ENCODE measurements around the gene CUL9.

Gene CUL9

DNA sequence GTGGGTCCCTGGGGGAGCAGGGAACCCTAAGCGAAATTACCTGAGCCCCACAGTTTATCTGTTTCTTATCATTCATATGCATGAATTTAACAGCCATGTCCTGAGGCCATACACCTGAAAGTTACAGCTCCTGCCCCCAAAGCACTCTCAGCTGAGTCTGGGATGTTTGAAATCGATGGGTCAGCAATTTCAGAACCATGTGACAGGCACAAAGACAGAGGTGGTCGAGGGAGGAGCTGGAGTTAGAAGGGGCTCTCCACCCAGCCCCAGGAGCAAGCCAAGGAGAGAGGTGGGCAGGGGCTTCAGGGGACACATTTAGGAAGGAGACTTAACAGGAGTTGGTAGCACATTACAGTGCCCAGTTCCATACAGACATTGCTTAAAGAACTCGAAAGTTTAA is 76.2 kb downstream of the CUL9 start:
- DNase-seq = no peak

DNA sequence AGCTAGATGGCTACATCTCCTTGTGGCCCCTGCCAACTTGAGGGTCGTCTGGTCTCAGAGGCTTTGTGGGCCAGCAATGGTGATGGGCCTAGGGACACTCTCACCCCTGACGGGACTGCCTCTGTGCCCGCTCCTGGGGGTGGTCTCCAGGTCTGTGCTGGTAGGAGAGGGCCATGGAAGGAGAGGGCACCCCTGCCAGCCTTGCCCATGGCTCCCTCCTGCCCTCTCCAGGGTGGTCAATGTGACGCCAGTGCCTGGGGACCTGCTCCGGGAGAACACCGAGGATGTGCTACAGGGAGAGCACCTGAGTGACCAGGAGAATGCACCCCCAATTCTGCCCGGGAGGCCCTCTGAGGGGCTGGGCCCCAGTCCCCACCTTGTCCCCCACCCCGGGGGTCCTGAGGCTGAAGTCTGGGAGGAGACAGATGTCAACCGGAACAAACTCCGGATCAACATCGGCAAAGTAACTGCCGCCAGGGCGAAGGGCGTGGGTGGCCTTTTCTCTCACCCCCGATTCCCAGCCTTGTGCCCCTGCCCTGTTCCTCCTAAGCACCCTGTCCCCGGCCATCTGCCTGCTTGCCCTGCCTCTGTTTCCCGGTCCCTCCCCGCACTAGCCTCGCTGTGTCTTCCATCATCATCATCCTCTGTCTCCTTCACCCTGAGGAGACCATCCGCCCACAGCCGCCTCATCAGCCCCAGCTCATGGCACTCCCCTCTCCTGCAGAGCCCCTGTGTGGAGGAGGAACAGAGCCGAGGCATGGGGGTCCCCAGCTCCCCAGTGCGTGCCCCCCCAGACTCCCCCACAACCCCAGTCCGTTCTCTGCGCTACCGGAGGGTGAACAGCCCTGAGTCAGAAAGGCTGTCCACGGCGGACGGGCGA is 77.1 kb downstream of the CUL9 start:
- no peak for DNase-seq

DNA sequence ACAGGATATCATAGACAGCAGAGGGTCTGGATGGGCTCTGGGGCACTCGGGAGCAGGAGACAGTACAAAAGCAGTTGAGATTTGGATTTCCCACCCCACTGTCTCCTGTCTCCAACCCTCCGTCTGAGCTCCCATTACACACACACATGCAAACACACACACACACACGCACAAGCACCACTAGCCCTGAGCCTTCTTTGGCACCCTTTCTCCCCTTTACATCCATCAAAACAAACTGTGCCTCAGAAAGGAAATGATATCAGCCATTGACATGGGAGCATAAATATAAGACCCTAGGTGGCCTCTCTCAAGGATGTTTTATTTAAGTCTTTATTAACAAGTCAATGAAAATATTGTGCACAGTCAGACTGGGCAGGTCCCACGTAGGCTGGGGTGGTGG is 78.8 kb downstream of the CUL9 start:
- DNase-seq = no peak

DNA sequence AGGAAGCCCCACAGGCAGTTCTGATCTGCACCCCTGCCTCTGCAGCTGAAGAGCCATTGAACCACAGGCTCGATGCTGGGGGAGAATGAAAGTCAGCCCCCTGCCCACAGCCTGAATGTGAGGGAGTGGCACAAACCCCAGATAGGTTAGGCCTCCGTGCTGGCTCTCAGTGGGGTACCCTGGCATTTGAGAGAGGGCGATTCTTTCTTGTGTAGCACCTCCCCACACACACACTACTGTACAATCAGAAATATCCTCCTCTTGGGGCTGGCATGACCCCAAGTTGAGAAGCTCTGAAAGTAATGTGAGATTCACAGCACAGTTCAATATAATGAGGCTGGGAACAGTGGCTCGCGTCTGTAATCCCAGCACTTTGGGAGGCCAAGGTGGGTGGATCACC is 79.2 kb downstream of the CUL9 start:
- no peak for DNase-seq

DNA sequence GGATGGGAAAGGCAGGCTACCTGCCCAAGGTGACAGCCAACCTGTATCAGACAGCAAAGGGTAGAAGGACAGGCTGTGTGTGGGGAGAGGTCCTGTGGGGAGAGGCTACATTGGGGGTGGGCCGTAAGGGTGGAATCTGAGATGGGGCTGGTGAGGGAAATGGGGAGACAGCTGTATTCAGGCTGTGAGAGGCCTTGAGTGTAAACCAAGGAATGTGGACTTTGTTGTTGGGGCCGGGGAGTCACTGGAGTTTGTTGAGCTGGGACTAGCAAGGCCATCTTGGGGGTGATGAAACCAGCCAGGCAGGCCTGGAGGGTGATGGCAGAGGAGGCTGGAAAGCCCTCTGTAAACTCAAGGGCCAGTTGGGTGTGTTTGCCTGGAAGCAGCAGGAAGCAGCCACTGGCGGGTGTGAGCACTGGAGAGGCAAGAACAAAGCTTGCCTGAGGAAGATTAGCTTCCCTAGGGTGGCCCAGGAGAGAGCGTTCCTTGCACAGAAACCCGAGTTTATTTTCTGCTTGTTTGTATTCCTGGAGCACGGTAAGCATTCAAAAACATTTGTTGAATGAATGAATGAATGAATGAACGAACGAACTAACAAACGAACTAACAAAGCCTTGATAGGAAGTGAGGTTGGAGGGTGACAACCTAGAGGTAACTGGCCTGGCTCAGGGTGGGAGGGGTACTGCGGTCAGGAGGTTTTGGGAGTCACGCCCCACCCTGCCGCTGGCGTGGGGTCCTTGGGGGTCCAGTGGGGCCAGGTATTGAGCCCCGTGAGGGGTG is 80.2 kb downstream of the CUL9 start:
- no peak for DNase-seq

DNA sequence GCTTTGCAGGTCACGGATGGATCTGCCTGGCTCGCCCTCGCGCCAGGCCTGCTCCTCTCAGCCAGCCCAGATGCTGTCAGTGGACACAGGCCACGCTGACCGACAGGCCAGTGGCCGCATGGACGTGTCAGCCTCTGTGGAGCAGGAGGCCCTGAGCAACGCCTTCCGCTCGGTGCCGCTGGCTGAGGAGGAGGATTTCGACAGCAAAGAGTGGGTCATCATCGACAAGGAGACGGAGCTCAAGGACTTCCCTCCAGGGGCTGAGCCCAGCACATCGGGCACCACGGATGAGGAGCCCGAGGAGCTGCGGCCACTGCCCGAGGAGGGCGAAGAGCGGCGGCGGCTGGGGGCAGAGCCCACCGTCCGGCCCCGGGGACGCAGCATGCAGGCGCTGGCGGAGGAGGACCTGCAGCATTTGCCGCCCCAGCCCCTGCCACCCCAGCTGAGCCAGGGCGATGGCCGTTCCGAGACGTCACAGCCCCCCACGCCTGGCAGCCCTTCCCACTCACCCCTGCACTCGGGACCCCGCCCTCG is 80.9 kb downstream of the CUL9 start:
- DNase-seq = no peak

DNA sequence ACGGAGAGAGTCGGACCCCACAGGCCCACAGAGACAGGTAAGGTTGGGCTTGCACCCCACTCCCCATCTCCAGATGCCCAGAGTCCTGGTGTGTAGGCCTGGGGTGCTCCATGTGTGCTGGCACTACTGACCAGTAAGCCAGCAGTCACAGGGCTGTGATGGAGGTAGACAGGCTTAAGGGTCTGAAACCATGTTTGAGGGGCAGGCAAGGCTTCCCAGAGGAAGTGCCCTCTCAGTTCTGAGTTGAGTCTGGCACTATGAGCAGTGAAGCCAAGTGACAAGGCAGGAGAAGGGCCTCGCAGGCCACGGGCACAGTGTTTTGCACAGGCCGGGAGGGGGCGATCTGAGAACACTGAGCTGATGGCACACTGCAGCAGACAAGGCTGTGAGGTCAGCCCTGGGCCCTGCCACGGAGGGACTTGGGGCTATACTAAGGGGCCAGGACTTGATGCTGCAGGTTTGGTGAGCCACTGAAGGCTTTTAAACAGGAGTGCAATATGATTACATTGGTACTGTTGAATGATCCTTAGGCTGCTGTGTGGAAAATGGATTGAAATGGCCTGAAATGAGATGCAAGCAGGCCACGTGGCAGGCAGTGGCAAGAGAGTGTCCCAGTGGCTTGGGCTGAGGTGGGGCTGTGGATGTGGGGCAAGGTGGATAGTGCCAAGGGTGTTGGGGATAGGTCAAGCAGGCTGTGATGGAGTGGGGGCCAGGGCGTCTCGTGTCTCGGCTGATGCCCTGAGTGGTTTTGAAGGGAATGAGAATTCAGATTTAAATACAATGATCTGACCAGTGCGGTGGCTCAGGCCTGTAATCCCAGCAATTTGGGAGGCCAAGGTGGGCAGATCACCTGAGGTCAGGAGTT is 81.5 kb downstream of the CUL9 start:
- peak; percentile 39 for DNase-seq

DNA sequence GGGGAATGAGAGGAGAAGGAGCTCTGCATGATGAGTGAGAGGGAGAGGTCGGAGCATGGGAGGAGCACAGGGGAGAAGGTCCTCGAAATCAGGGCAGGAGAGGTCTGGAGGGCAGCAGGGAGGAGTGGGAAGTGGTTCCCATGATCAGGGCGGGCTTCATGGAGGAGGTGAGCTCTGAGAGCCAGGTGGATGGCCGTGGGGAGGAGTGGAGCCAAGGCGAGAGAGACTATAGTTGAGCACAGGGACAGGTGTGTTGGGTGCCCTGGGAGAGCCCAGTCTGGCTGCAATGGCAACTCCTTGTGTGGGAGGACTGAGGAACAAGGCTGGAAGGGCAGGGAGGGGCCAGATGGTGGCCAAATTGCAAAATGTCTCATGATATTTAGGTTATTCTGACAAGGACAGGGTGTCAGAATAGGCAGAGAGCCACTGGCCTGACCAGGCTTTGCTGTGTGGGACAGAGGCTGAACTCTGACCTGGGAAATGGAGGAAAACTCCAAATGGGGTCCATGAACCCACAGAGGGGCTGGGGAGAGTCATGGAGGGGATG is 82.7 kb downstream of the CUL9 start:
- DNase-seq = no peak

DNA sequence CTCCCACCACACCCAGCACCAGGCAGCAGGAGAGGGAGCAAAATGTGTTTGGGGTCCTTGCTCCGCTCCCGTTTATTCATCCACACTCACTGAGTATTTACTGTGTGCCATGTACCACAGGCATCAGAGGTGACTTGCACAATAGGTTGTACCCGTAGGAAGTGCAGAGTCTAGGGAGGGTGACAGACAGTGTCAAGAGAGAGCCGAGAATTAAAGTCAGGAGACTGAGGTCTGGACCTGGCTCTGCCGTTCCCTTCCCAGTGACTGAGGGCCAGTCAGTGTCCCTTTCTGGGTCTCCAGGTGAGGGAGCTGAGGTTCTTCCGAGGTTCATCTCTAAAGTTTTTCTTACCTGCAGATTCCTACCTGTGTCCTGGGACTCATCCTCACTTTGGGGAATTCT is 83.6 kb downstream of the CUL9 start:
- no peak for DNase-seq

DNA sequence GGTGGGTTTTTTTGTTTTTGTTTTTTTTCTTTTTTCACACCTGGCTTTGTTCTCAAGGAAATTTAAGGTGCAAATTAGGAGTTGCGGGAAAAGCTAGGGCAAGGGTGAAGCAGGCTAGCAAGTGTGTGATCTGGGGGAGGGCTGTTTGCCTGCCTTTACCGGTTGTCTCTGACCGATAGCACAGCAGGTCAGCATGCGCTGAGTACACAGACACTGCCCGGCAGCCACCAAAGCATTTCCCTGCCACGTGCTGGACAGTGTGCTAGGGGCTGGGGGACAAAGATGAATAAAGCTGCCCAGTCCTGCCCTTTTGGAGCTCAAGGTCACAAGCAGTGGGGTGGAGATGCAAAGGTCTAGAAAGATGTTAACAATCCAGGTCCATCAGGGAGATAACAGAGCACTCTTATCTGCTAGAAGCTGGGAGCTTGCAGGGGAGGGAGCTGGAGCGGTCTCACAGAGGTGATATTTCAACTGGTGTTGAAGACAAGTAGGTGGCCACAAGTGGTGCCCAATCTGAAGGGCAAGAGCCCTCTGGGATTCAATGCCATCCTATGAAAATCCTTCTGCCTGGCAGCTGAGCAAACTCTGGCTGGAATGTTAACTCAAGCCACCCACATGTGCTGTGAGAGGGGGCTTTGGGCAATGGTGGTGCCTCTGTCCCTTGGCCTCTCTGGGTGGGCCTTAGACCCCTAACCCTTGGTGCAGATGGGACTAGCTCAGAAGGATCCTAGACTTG is 85.8 kb downstream of the CUL9 start:
- no peak for DNase-seq

DNA sequence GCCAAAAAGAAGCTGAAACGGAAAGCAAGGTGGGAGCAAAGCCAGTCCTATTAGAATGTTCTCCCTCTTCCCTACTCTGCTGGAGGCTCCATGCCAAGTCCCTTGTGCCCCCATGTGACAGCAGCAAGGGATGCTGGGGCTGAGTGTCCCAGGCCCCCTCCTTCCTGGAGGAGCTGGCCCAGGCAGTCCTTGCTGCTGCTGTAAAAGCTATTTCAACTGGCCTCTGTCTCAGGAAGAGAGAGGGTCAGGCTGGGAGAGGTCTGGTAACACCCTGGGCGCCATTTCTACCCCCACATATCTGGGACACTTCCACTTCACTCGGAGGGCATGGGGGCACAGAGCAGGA is 86.3 kb downstream of the CUL9 start:
- peak; percentile 84 for DNase-seq

DNA sequence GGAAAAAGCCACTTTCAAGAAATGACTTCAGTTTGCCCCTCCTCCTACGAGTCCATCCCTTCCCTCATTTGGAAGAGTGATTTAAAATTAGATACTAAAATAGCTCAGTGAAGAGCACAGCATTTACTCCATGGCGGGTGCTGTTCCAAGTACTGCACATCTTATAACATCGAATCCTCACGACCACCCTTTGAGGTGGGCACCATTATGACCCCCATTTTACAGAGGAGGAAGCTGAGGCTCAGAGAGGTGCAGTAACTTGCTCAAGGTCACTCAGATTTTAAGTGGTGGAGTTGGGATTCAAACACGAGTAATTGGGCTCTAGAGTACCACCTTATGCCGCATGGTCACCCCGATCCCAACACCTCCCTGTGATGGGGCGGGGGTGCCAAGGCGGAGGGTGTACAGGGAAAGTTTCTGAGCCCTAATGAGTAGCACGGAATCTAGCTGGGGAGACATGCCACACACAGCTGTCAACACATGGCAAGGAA is 86.8 kb downstream of the CUL9 start:
- DNase-seq = no peak

DNA sequence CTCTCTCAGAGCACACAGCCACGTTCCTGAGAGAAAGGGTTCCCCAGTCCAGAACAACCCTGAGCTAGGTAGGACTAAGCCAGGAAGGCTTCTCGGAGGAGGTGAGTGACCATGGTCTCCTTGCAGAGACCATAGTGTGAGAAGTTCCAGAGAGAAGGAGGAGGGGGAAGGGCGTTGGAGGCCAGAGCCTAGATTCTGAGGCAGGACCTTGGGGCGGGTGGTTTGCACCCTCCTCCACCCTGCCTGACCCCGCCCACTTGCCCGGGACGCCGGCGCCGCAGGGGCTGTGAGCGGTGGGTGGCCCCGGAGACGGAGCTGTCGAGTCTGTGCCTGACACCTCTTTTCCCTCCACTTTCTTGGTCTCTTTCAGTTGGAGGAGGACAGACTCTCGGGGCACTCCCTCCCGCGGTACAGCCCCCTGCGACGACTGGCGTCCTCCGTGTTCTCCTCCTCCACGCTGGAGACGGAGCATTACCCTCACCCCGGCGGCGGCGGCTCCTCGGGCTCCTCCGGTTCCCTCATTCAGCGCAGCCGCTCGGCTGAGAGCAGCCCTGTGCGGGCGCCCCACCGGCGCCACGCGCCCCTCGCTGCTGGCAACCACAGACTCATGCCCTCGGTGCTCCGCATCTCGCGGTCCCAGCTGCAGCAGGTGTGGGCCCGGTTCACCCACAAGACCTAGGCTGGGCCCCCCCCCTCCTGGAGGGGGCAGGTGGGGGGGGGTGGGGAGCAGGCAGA is 87.4 kb downstream of the CUL9 start:
- no peak for DNase-seq

DNA sequence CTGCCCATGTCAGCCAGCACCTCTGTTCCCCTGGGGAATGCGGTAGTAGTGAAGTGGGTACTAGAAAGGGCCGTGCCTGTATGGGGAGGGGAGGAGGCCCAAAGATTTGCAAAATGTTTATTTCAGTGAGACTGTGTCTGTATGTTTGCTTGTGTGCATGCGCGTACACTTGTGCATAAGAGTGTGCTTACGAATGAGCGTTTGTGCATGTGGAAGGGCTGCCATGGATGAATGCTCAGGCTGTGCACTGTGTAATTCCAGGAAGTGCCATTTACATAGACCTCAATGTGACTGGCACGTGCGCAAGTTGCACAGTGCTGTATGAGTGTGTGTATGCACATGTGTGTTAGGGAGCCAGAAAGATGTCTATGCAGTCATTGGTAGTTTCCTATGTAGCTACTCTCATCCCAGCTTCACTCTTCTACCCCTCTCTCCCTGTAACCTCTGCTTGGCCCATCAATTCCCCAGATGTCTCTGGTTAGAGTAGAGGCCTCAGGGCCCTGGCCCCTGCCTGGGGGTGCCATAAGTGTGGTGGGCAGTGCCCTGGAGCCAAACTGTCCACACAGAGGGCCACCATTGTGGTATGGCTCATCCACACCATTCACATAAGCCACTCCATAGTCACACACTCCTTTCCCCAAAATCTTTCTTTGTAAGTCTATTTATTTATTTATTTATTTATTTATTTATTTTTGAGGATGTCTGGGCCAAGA is 89.3 kb downstream of the CUL9 start:
- no peak for DNase-seq

DNA sequence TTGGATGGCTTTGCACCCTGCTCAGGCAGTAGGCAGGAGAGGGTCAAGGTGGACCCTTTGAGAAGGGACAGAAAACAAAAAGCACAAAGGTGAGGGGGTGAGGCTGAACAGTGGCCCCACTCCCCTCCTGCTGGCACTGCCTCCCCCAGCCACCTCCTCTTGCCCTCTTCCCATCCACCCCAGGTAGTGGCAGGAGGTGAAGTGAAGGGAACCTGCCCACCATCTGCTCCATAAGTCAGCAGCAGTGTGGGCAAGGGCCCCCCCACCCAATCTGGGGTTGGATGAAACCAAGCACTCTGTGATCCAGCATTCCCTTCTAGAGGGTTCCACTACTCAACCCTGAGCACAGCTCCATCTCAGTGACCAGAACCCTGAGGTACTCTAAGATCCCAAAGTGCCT is 89.9 kb downstream of the CUL9 start:
- DNase-seq = no peak

DNA sequence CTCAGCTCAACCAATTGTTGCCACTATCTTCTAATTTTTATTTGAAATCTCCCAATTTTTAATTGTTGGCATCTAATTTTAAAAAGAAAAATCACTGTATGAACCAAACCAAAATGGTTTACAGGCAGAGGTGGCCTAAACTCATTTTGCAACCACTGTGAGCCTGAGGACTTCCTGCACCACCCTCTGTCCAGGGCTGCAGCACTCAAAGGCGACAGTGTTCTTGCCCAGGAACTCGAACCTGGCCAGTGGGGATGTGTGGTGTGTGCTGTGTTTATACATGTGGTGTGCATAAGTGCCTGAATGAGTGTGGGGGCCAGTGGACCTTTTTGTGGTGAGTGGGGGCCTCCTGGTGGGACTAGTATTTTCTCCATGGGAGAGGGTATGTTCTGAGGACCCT is 91.7 kb downstream of the CUL9 start:
- DNase-seq = no peak

Data from midbrain (tissue), 1 donor.